ENCODE data around the gene SH3GL1.

SH3GL1 gene

GRCh38 chr19:4416268-4416667, 15.9 kb upstream of the SH3GL1 start:
- Histone ChIP-seq H3K36me3 (ENCODE audit: control insufficient read depth in 5 of 5, insufficient read depth in 5 of 5, low read length in 5 of 5) (peaks cover 0 to 14% (median 6%) of the 10 kb centered on the region in 5 donors), H3K9me3 (ENCODE audit: control insufficient read depth in 5 of 5, low read length in 5 of 5) (no peaks in the 10 kb centered on the region), H3K9ac (ENCODE audit: low read length in 5 of 5) (no peak overlapping the region), H3K27me3 (ENCODE audit: control insufficient read depth in 5 of 5, insufficient read depth in 4 of 5, low read length in 5 of 5) (no peaks in the 10 kb centered on the region), H3K4me3 (ENCODE audit: low read depth in 1 of 5, low read length in 5 of 5) (no peak overlapping the region), H3K27ac (ENCODE audit: low read depth, low read length) (no peak overlapping the region), H3K4me1 (ENCODE audit: control insufficient read depth in 5 of 5, insufficient read depth in 5 of 5, low read length in 5 of 5) (peaks cover 0 to 17% (median 16%) of the 10 kb centered on the region in 5 donors)

DNA sequence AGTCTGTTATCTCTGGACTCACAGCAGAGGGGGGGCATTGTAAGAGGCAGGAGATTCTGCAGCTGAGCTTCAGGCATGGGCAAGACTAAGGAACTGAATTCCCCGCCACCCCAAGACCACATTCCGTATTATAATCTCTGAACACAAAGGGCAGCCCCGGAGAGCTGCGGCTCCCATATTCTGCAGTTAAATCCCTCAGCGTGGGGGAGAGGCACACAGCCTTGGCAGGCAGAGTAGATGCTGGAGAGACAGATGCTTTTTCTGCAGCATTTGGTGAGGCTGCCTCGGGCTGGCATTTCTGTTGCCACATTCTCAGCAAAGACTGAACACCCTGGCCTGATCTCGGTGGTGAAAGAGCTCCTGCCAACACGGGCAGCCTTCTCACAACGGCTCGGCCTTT, 15.0 kb upstream of the SH3GL1 start:
- peaks cover 0 to 14% (median 6%) of the 10 kb centered on the region in 5 donors for H3K36me3 ChIP-seq (ENCODE audit: control insufficient read depth in 5 of 5, insufficient read depth in 5 of 5, low read length in 5 of 5)

GRCh38 chr19:4414800-4415321, 14.5 kb upstream of the SH3GL1 start:
- Histone ChIP-seq H3K27ac (ENCODE audit: low read depth, low read length) (no peak overlapping the region), H3K4me3 (ENCODE audit: low read depth in 1 of 5, low read length in 5 of 5) (no peak overlapping the region), H3K9ac (ENCODE audit: low read length in 5 of 5) (peak overlapping the region in 2 of 5 donors; percentile 20 to 66), H3K36me3 (ENCODE audit: control insufficient read depth in 5 of 5, insufficient read depth in 5 of 5, low read length in 5 of 5) (peaks cover 0 to 19% (median 9%) of the 10 kb centered on the region in 5 donors), H3K4me1 (ENCODE audit: control insufficient read depth in 5 of 5, insufficient read depth in 5 of 5, low read length in 5 of 5) (peaks cover 0 to 17% (median 13%) of the 10 kb centered on the region in 5 donors), H3K27me3 (ENCODE audit: control insufficient read depth in 5 of 5, insufficient read depth in 4 of 5, low read length in 5 of 5) (no peaks in the 10 kb centered on the region), H3K9me3 (ENCODE audit: control insufficient read depth in 5 of 5, low read length in 5 of 5) (no peaks in the 10 kb centered on the region)

More for the DNA sequence above, 15.0 kb upstream of the SH3GL1 start:
- Histone ChIP-seq H3K4me1 (ENCODE audit: control insufficient read depth in 5 of 5, insufficient read depth in 5 of 5, low read length in 5 of 5) (peaks cover 0 to 17% (median 16%) of the 10 kb centered on the region in 5 donors), H3K27me3 (ENCODE audit: control insufficient read depth in 5 of 5, insufficient read depth in 4 of 5, low read length in 5 of 5) (no peaks in the 10 kb centered on the region), H3K27ac (ENCODE audit: low read depth, low read length) (no peak overlapping the region), H3K9me3 (ENCODE audit: control insufficient read depth in 5 of 5, low read length in 5 of 5) (no peaks in the 10 kb centered on the region), H3K4me3 (ENCODE audit: low read depth in 1 of 5, low read length in 5 of 5) (no peak overlapping the region), H3K9ac (ENCODE audit: low read length in 5 of 5) (peak overlapping the region in 1 of 5 donors; percentile 66)

GRCh38 chr19:4414144-4414799, 13.9 kb upstream of the SH3GL1 start:
- no peaks in the 10 kb centered on the region for H3K9me3 ChIP-seq (ENCODE audit: control insufficient read depth in 5 of 5, low read length in 5 of 5)
- no peak overlapping the region for H3K27ac ChIP-seq (ENCODE audit: low read depth, low read length)
- peak overlapping the region in 1 of 5 donors; percentile 20 for H3K9ac ChIP-seq (ENCODE audit: low read length in 5 of 5)

GRCh38 chr19:4413588-4413987, 13.2 kb upstream of the SH3GL1 start:
- Histone ChIP-seq H3K27ac (ENCODE audit: low read depth, low read length) (no peak overlapping the region), H3K27me3 (ENCODE audit: control insufficient read depth in 5 of 5, insufficient read depth in 4 of 5, low read length in 5 of 5) (no peaks in the 10 kb centered on the region), H3K9ac (ENCODE audit: low read length in 5 of 5) (no peak overlapping the region), H3K4me3 (ENCODE audit: low read depth in 1 of 5, low read length in 5 of 5) (no peak overlapping the region), H3K4me1 (ENCODE audit: control insufficient read depth in 5 of 5, insufficient read depth in 5 of 5, low read length in 5 of 5) (peaks cover 0 to 17% (median 13%) of the 10 kb centered on the region in 5 donors), H3K36me3 (ENCODE audit: control insufficient read depth in 5 of 5, insufficient read depth in 5 of 5, low read length in 5 of 5) (peaks cover 0 to 24% (median 16%) of the 10 kb centered on the region in 5 donors), H3K9me3 (ENCODE audit: control insufficient read depth in 5 of 5, low read length in 5 of 5) (no peaks in the 10 kb centered on the region)

More at GRCh38 chr19:4414144-4414799, 13.9 kb upstream of the SH3GL1 start:
- Histone ChIP-seq H3K4me3 (ENCODE audit: low read depth in 1 of 5, low read length in 5 of 5) (no peak overlapping the region), H3K27me3 (ENCODE audit: control insufficient read depth in 5 of 5, insufficient read depth in 4 of 5, low read length in 5 of 5) (no peaks in the 10 kb centered on the region), H3K4me1 (ENCODE audit: control insufficient read depth in 5 of 5, insufficient read depth in 5 of 5, low read length in 5 of 5) (peaks cover 0 to 17% (median 13%) of the 10 kb centered on the region in 5 donors), H3K36me3 (ENCODE audit: control insufficient read depth in 5 of 5, insufficient read depth in 5 of 5, low read length in 5 of 5) (peaks cover 0 to 25% (median 15%) of the 10 kb centered on the region in 5 donors)

DNA sequence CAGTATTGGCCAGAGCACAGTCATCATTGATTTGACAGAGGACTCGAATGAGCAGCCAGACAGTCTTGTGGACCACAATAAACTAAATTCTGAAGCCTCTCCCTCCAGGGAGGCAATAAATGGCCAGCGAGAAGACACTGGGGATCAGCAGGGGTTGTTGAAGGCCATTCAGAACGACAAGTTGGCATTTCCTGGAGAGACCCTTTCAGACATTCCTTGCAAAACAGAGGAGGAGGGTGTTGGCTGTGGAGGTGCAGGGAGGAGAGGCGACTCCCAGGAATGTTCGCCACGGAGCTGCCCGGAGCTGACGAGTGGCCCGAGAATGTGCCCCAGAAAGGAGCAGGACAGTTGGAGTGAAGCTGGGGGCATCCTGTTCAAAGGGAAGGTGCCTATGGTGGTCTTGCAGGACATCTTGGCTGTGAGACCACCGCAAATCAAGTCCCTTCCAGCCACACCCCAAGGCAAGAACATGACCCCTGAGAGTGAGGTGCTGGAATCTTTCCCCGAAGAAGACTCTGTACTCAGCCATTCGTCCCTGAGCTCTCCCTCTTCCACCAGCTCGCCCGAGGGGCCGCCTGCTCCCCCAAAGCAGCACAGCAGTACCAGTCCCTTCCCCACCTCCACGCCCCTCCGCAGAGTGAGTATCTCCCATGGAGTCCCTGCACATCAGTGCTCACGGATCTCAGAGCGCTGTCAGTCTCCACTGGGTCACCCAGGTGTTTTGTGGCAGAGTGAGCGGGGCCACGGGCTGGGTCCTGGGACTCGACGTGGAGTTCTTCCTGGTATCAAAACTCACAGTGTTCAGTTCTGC, 9.0 kb upstream of the SH3GL1 start:
- Histone ChIP-seq H3K27ac (ENCODE audit: low read depth, low read length) (no peak overlapping the region), H3K36me3 (ENCODE audit: control insufficient read depth in 5 of 5, insufficient read depth in 5 of 5, low read length in 5 of 5) (peaks cover 0 to 24% (median 16%) of the 10 kb centered on the region in 5 donors), H3K4me1 (ENCODE audit: control insufficient read depth in 5 of 5, insufficient read depth in 5 of 5, low read length in 5 of 5) (peaks cover 2 to 10% (median 8%) of the 10 kb centered on the region in 5 donors), H3K4me3 (ENCODE audit: low read depth in 1 of 5, low read length in 5 of 5) (no peak overlapping the region), H3K9ac (ENCODE audit: low read length in 5 of 5) (no peak overlapping the region), H3K9me3 (ENCODE audit: control insufficient read depth in 5 of 5, low read length in 5 of 5) (no peaks in the 10 kb centered on the region), H3K27me3 (ENCODE audit: control insufficient read depth in 5 of 5, insufficient read depth in 4 of 5, low read length in 5 of 5) (no peaks in the 10 kb centered on the region)

- Histone ChIP-seq H3K27ac (ENCODE audit: low read depth, low read length) (no peak overlapping the region), H3K9ac (ENCODE audit: low read length in 5 of 5) (no peak overlapping the region), H3K9me3 (ENCODE audit: control insufficient read depth in 5 of 5, low read length in 5 of 5) (no peaks in the 10 kb centered on the region), H3K27me3 (ENCODE audit: control insufficient read depth in 5 of 5, insufficient read depth in 4 of 5, low read length in 5 of 5) (no peaks in the 10 kb centered on the region), H3K4me3 (ENCODE audit: low read depth in 1 of 5, low read length in 5 of 5) (no peak overlapping the region), H3K4me1 (ENCODE audit: control insufficient read depth in 5 of 5, insufficient read depth in 5 of 5, low read length in 5 of 5) (peaks cover 7 to 23% (median 22%) of the 10 kb centered on the region in 5 donors), H3K36me3 (ENCODE audit: control insufficient read depth in 5 of 5, insufficient read depth in 5 of 5, low read length in 5 of 5) (peaks cover 0 to 11% (median 11%) of the 10 kb centered on the region in 5 donors)
Observed at GRCh38 chr19:4406626-4407025, 6.3 kb upstream of the SH3GL1 start.

DNA sequence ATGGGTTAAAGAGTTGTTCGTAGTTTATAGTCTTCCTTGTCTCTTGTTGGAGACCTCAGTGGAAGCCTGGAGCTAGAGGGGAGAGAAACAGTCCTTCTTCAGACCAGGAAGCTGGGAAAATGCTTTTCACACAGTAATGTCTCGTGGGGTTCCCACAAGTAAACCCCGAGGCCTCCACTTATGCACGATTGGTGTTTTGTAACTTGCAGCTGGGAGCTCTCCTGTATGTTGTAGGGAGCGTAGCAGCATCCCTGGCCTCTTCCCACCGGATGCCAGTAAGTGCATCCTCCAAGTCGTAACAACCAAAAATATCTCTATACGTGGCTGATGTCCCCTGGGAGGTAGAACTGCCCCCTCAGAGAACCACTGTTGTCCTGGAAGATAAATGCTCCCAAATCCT, 5.6 kb upstream of the SH3GL1 start:
- H3K27ac ChIP-seq (ENCODE audit: low read depth, low read length) = no peak overlapping the region
- peaks cover 0 to 11% (median 11%) of the 10 kb centered on the region in 5 donors for H3K36me3 ChIP-seq (ENCODE audit: control insufficient read depth in 5 of 5, insufficient read depth in 5 of 5, low read length in 5 of 5)
- no peaks in the 10 kb centered on the region for H3K9me3 ChIP-seq (ENCODE audit: control insufficient read depth in 5 of 5, low read length in 5 of 5)
- H3K9ac ChIP-seq (ENCODE audit: low read length in 5 of 5) = no peak overlapping the region
- peaks cover 7 to 30% (median 25%) of the 10 kb centered on the region in 5 donors for H3K4me1 ChIP-seq (ENCODE audit: control insufficient read depth in 5 of 5, insufficient read depth in 5 of 5, low read length in 5 of 5)
- no peaks in the 10 kb centered on the region for H3K27me3 ChIP-seq (ENCODE audit: control insufficient read depth in 5 of 5, insufficient read depth in 4 of 5, low read length in 5 of 5)
- H3K4me3 ChIP-seq (ENCODE audit: low read depth in 1 of 5, low read length in 5 of 5) = no peak overlapping the region

- Histone ChIP-seq H3K4me3 (ENCODE audit: low read depth in 1 of 5, low read length in 5 of 5) (peak overlapping the region; percentile 70 to 86 (median 75)), H3K9me3 (ENCODE audit: control insufficient read depth in 5 of 5, low read length in 5 of 5) (no peaks in the 10 kb centered on the region), H3K9ac (ENCODE audit: low read length in 5 of 5) (peak overlapping the region; percentile 11 to 85 (median 83)), H3K4me1 (ENCODE audit: control insufficient read depth in 5 of 5, insufficient read depth in 5 of 5, low read length in 5 of 5) (peaks cover 7 to 52% (median 40%) of the 10 kb centered on the region in 5 donors), H3K27me3 (ENCODE audit: control insufficient read depth in 5 of 5, insufficient read depth in 4 of 5, low read length in 5 of 5) (no peaks in the 10 kb centered on the region), H3K27ac (ENCODE audit: low read depth, low read length) (no peak overlapping the region), H3K36me3 (ENCODE audit: control insufficient read depth in 5 of 5, insufficient read depth in 5 of 5, low read length in 5 of 5) (no peaks in the 10 kb centered on the region)
Observed at GRCh38 chr19:4403005-4403761, 2.8 kb upstream of the SH3GL1 start.
